HCT116 (cell line): ENCODE results near the gene NRCAM. TPM values are rescaled to one million over a fixed set of nuclear protein-coding genes. Genes with fewer than 3 reads are reported as not detected.

Experiments
- ATAC-seq: fragments of 200-7000 bp; cut with Tn5 transposase; 2 replicates; pipeline ENCODE4 v1.9.1; 2020; ENCODE audit warnings: mild to moderate bottlenecking, moderate library complexity
- BruUV-seq: library from RNA; stranded (reverse); fragments of 400-500 nt; replicated peaks from 2 replicates; lab custom pipeline; 2021; lab: Mats Ljungman, UMichigan
- CTCF ChIA-PET: fragments of 300-600 bp; sonication (Branson Sonifier 250); formaldehyde crosslinking; loops from one replicate; lab custom pipeline; 2021; ENCODE audit warnings: antibody characterized with exemption; lab: Charles Lee
- POLR2A ChIA-PET: fragments of 300-600, 350-600 bp; sonication (Branson Sonifier 250); formaldehyde crosslinking; loops from one replicate; lab custom pipeline; 2021; ENCODE audit warnings: antibody characterized with exemption; lab: Charles Lee
- RAD21 ChIA-PET, 2 experiments: fragments of 300-600 bp; sonication (Branson Sonifier 250); formaldehyde crosslinking; loops; one replicate each; lab custom pipeline; 2023; ENCODE audit warnings: low total read pairs in 2 of 2; ENCODE audit not compliant: uncharacterized antibody in 2 of 2, unreplicated experiment in 2 of 2, low non-redundant PET in 1 of 2; lab: Charles Lee
- DNase-seq: peaks from one replicate; pipeline ENCODE4 v3.0.0-alpha.2; 2010; ENCODE audit warnings: low read depth, low spot score
- H2AFZ ChIP-seq: fragments of 200-600 bp; shearing (Covaris generic), sonication (generic); 2 replicates; pipeline ENCODE4 v1.6.1; 2017; ENCODE audit warnings: low read depth, mixed run types, mixed read lengths, antibody characterized with exemption, low read length; ENCODE audit not compliant: poor library complexity, severe bottlenecking
- H3K27ac ChIP-seq: 2 replicates; pipeline ENCODE4 v1.5.1; 2012; ENCODE audit warnings: low read depth, low read length
- H3K27me3 ChIP-seq: fragments of 200-600 bp; sonication (generic); 2 replicates; pipeline ENCODE4 v1.6.1; 2016; ENCODE audit warnings: mixed run types, low read length, mixed read lengths; ENCODE audit not compliant: insufficient read depth
- H3K36me3 ChIP-seq, 2 experiments: fragments of 200-500 bp in 1 of 2; fragments of 200-600 bp in 1 of 2; sonication (Bioruptor generic) in 1 of 2; sonication (generic) in 1 of 2; 2 replicates each; pipeline versions ENCODE4 v1.5.1 to v1.6.1; 2014 to 2016; ENCODE audit warnings: low read length in 2 of 2, inconsistent platforms in 1 of 2, mixed read lengths in 1 of 2, mixed run types in 1 of 2; ENCODE audit not compliant: insufficient read depth in 2 of 2, control insufficient read depth in 1 of 2
- H3K4me1 ChIP-seq, 2 experiments: fragments of 200-600 bp in 1 of 2; sonication (generic) in 1 of 2; 2 replicates each; pipeline versions ENCODE4 v1.5.1 to v1.6.1; 2012 to 2017; ENCODE audit warnings: low read length in 2 of 2, inconsistent platforms in 1 of 2, mild to moderate bottlenecking in 1 of 2, mixed read lengths in 1 of 2, mixed run types in 1 of 2, moderate library complexity in 1 of 2; ENCODE audit not compliant: insufficient read depth in 2 of 2, control insufficient read depth in 1 of 2
- H3K4me2 ChIP-seq: fragments of 200-600 bp; sonication (generic); 2 replicates; pipeline ENCODE4 v1.6.1; 2017; ENCODE audit warnings: mixed run types, low read length, mixed read lengths
- H3K4me3 ChIP-seq, 2 experiments: fragments of 200-600 bp in 1 of 2; sonication (generic) in 1 of 2; replicated peaks in 1 of 2; 2 replicates each; pipeline ENCODE4 v1.5.1; 2011 to 2016; ENCODE audit warnings: low read length in 2 of 2, control low read depth in 1 of 2, low read depth in 1 of 2, mild to moderate bottlenecking in 1 of 2, mixed read lengths in 1 of 2, mixed run types in 1 of 2
- H3K79me2 ChIP-seq: fragments of 200-600 bp; sonication (generic); 2 replicates; pipeline ENCODE4 v1.6.1; 2017; ENCODE audit warnings: mild to moderate bottlenecking, mixed run types, low read length, moderate library complexity, mixed read lengths; ENCODE audit not compliant: insufficient read depth
- H3K9ac ChIP-seq: fragments of 200-600 bp; sonication (generic); 2 replicates; pipeline ENCODE4 v1.6.1; 2016; ENCODE audit warnings: low read length, mixed read lengths
- H3K9me2 ChIP-seq: fragments of 200-600 bp; sonication (generic), shearing (Covaris generic); 2 replicates; pipeline ENCODE4 v1.6.1; 2017; ENCODE audit warnings: mixed run types, mild to moderate bottlenecking, moderate library complexity; ENCODE audit not compliant: insufficient read depth
- H3K9me3 ChIP-seq, 2 experiments: fragments of 200-500 bp in 1 of 2; fragments of 200-600 bp in 1 of 2; sonication (Bioruptor generic) in 1 of 2; sonication (generic) in 1 of 2; 2 replicates each; pipeline ENCODE4 v1.6.1; 2014 to 2017; ENCODE audit warnings: low read length in 2 of 2, mixed read lengths in 2 of 2, inconsistent platforms in 1 of 2, low read depth in 1 of 2, mild to moderate bottlenecking in 1 of 2, mixed run types in 1 of 2, moderate library complexity in 1 of 2; ENCODE audit not compliant: control insufficient read depth in 1 of 2, insufficient read depth in 1 of 2
- H4K20me1 ChIP-seq: fragments of 200-600 bp; sonication (generic), shearing (Covaris generic); 2 replicates; pipeline ENCODE4 v1.6.1; 2017; ENCODE audit warnings: mixed run types, mild to moderate bottlenecking, moderate library complexity; ENCODE audit not compliant: insufficient read depth
- ATF3 ChIP-seq: IDR thresholded peaks from 2 replicates; pipeline ENCODE4 v1.6.1; 2012
- CTCF ChIP-seq, 3 experiments: fragments of 200-600 bp in 1 of 3; sonication (generic) in 1 of 3; IDR thresholded peaks in 2 of 3; conservative IDR thresholded peaks in 1 of 3; 2 replicates each; pipeline ENCODE4 v1.5.1; 2012 to 2017; ENCODE audit warnings: low read depth in 2 of 3, low read length in 2 of 3, antibody characterized with exemption in 1 of 3, borderline replicate concordance in 1 of 3, control low read depth in 1 of 3, mild to moderate bottlenecking in 1 of 3, mixed read lengths in 1 of 3, mixed run types in 1 of 3, moderate library complexity in 1 of 3; ENCODE audit not compliant: insufficient read depth in 1 of 3
- EGR1 ChIP-seq: IDR thresholded peaks from 2 replicates; pipeline ENCODE4 v1.6.1; 2012; ENCODE audit warnings: low read depth
- EZH2phosphoT487 ChIP-seq: fragments of 200-600 bp; IDR thresholded peaks from 2 replicates; pipeline ENCODE4 v1.6.1; 2018; ENCODE audit warnings: antibody characterized with exemption, borderline replicate concordance
- FOSL1 ChIP-seq: IDR thresholded peaks from 2 replicates; pipeline ENCODE4 v1.6.1; 2012; ENCODE audit warnings: low read depth
- JUND ChIP-seq: IDR thresholded peaks from 2 replicates; pipeline ENCODE4 v1.6.1; 2012
- MAX ChIP-seq: IDR thresholded peaks from 2 replicates; pipeline ENCODE4 v1.6.1; 2012
- POLR2AphosphoS5 ChIP-seq: IDR thresholded peaks from 2 replicates; pipeline ENCODE4 v1.6.1; 2011; ENCODE audit warnings: mild to moderate bottlenecking, low read depth, low read length, moderate library complexity
- SIN3A ChIP-seq: IDR thresholded peaks from 2 replicates; pipeline ENCODE4 v1.6.1; 2012; ENCODE audit warnings: low read depth
- SP1 ChIP-seq: IDR thresholded peaks from 2 replicates; pipeline ENCODE4 v1.6.1; 2012; ENCODE audit warnings: low read depth
- SRF ChIP-seq: IDR thresholded peaks from 2 replicates; pipeline ENCODE4 v1.6.1; 2012; ENCODE audit warnings: low read depth
- TCF7L2 ChIP-seq: IDR thresholded peaks from 2 replicates; pipeline ENCODE4 v1.7.0; 2011; ENCODE audit warnings: borderline replicate concordance, inconsistent platforms; ENCODE audit not compliant: insufficient read depth, insufficient read length; ENCODE audit errors: extremely low read depth
- ZBTB33 ChIP-seq: IDR thresholded peaks from 2 replicates; pipeline ENCODE4 v1.6.1; 2011; ENCODE audit warnings: mild to moderate bottlenecking, low read length, moderate library complexity; ENCODE audit not compliant: insufficient replicate concordance; ENCODE audit errors: extremely low read depth
- ZFX ChIP-seq: fragments of 450-650 bp; IDR thresholded peaks from 2 replicates; pipeline ENCODE4 v1.6.1; 2017
- intact Hi-C: fragments of 100-400 bp; cut with micrococcal nuclease; formaldehyde crosslinking; loops from 2 replicates; pipeline ENCODE4 v1.10.0; 2022
- total RNA-seq: library from RNA; stranded (reverse); gene quantifications from one replicate; pipeline ENCODE4 v1.2.1, GENCODE V29; 2021; ENCODE audit not compliant: unreplicated experiment

The NRCAM gene
- total RNA-seq, 1 experiment from 2014 or later = 0.15 TPM

- TF ChIP-seq SIN3A (no peak), SP1 (no peak), POLR2AphosphoS5 (no peak), EZH2phosphoT487 (no peak), ZBTB33 (no peak), CTCF (IDR thresholded peaks at IDR 0.05 in 2 of 3, conservative IDR thresholded peaks at IDR 0.05 in 1 of 3; ENCODE audit: borderline replicate concordance in 1 of 3, insufficient read depth in 1 of 3, low read depth in 2 of 3, low read length in 2 of 3) (no peak), ZFX (no peak), JUND (no peak), EGR1 (no peak), MAX (no peak), FOSL1 (no peak), ATF3 (no peak), TCF7L2 (no peak), SRF (no peak)
- no TSS peak for BruUV-seq
- intact Hi-C loops = no loop called here
- Histone ChIP-seq H2AFZ (no peak overlapping the region), H4K20me1 (no peaks in the 10 kb centered on the region), H3K9me2 (no peaks in the 10 kb centered on the region), H3K36me3 (no peaks in the 10 kb centered on the region), H3K4me1 (no peaks in the 10 kb centered on the region), H3K4me3 (no peak overlapping the region), H3K9me3 (no peaks in the 10 kb centered on the region), H3K79me2 (no peaks in the 10 kb centered on the region), H3K27ac (no peak overlapping the region), H3K27me3 (no peaks in the 10 kb centered on the region), H3K4me2 (no peak overlapping the region), H3K9ac (no peak overlapping the region)
- DNase-seq (no peak), ATAC-seq (no peak)
- ChIA-PET CTCF (no interaction called here), RAD21 (no interaction called here), POLR2A (no interaction called here)
Measured at GRCh38 chr7:108331971-108332370, 124.3 kb downstream of the NRCAM start.
